HL-60 (cell line): ENCODE results near the gene RNASEL.

ENCODE experiments used
- GABPA ChIP-seq: IDR thresholded peaks from 2 replicates; pipeline ENCODE4 v1.6.1; 2012; ENCODE audit warnings: low read depth
- POLR2AphosphoS5 ChIP-seq: IDR thresholded peaks from 2 replicates; pipeline ENCODE4 v1.6.1; 2012; ENCODE audit warnings: low read depth
- SPI1 ChIP-seq: IDR thresholded peaks from 2 replicates; pipeline ENCODE4 v1.6.1; 2012; ENCODE audit warnings: low read depth, mild to moderate bottlenecking, borderline replicate concordance
- TF ChIP-seq, protein P1 (sequence below): IDR thresholded peaks from one replicate; pipeline ENCODE4 v1.5.1; 2011; ENCODE audit warnings: low read length, control low read depth, inconsistent platforms; ENCODE audit not compliant: insufficient read depth
- TF ChIP-seq, protein P2 (sequence below): IDR thresholded peaks from 2 replicates; pipeline ENCODE4 v1.6.1; 2012; ENCODE audit warnings: low read depth; ENCODE audit not compliant: insufficient replicate concordance

DNA sequence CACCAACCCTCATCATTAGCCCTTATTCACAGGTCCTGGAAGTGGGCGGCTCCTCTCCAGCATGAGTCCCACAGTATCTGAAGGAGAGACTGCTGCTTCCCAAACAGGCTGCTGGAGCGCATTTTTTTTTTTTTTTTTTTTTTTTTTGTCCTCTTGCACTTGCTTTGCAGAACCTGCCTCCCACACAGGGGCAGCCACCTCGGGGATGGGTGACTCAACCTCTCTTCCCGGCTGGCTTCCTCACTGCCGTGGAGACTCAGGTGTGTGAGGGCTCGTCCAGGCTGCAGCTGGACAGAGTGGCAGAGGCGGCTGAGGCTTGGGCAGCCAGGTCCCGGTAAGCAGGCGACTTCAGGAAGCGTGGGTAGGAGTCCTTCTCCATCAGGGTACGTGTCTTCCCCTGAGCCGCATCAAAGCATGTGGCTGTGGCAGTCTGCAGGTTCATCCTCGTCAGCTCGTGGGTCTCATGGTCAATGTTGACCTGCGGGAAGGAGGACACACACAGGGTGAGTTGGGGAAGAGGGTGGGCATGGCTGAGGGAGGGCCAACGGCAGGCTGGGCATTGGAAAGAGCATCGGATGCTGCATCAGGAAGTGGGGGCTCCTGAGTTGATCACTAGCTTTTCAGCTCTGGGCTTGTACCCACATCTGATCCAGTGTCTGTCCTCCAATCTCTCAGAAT is 11.1 kb upstream of the RNASEL start:
- TF ChIP-seq, protein P1, sequence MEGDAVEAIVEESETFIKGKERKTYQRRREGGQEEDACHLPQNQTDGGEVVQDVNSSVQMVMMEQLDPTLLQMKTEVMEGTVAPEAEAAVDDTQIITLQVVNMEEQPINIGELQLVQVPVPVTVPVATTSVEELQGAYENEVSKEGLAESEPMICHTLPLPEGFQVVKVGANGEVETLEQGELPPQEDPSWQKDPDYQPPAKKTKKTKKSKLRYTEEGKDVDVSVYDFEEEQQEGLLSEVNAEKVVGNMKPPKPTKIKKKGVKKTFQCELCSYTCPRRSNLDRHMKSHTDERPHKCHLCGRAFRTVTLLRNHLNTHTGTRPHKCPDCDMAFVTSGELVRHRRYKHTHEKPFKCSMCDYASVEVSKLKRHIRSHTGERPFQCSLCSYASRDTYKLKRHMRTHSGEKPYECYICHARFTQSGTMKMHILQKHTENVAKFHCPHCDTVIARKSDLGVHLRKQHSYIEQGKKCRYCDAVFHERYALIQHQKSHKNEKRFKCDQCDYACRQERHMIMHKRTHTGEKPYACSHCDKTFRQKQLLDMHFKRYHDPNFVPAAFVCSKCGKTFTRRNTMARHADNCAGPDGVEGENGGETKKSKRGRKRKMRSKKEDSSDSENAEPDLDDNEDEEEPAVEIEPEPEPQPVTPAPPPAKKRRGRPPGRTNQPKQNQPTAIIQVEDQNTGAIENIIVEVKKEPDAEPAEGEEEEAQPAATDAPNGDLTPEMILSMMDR: no peak
- TF ChIP-seq POLR2AphosphoS5: no peak
- TF ChIP-seq GABPA: no peak
- TF ChIP-seq, protein P2, sequence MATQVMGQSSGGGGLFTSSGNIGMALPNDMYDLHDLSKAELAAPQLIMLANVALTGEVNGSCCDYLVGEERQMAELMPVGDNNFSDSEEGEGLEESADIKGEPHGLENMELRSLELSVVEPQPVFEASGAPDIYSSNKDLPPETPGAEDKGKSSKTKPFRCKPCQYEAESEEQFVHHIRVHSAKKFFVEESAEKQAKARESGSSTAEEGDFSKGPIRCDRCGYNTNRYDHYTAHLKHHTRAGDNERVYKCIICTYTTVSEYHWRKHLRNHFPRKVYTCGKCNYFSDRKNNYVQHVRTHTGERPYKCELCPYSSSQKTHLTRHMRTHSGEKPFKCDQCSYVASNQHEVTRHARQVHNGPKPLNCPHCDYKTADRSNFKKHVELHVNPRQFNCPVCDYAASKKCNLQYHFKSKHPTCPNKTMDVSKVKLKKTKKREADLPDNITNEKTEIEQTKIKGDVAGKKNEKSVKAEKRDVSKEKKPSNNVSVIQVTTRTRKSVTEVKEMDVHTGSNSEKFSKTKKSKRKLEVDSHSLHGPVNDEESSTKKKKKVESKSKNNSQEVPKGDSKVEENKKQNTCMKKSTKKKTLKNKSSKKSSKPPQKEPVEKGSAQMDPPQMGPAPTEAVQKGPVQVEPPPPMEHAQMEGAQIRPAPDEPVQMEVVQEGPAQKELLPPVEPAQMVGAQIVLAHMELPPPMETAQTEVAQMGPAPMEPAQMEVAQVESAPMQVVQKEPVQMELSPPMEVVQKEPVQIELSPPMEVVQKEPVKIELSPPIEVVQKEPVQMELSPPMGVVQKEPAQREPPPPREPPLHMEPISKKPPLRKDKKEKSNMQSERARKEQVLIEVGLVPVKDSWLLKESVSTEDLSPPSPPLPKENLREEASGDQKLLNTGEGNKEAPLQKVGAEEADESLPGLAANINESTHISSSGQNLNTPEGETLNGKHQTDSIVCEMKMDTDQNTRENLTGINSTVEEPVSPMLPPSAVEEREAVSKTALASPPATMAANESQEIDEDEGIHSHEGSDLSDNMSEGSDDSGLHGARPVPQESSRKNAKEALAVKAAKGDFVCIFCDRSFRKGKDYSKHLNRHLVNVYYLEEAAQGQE: no peak
- TF ChIP-seq SPI1: no peak
